GM03348 (cell line): ENCODE data around the gene FES.
"Not testable (repeated sequence)": the region's sequence is repeated elsewhere in the genome, so short reads cannot be mapped to it uniquely, and the experiment has no call there.

Source experiments
- DNase-seq: peaks from one replicate; pipeline ENCODE4 v3.0.0; 2012; ENCODE audit warnings: low spot score

FES gene

GRCh38 chr15:90883976-90884718 is at the start of gene FES:
Gene FES, plus strand, starts transcription at chr15:90884504. Its CDS starts 542 bp downstream, at chr15:90885046.
- DNase-seq = peak; percentile 72

- DNase-seq = no peak
These were observed 49.7 kb upstream of the FES start for GRCh38 chr15:90834626-90835025.

- peak; percentile 69 for DNase-seq
These were observed 47.9 kb upstream of the FES start for GRCh38 chr15:90836296-90836871.

GRCh38 chr15:90837094-90837493 is 47.2 kb upstream of the FES start:
- no peak for DNase-seq

GRCh38 chr15:90838139-90838538 is 46.2 kb upstream of the FES start:
- DNase-seq = no peak

GRCh38 chr15:90838544-90838943 is 45.8 kb upstream of the FES start:
- no peak for DNase-seq

GRCh38 chr15:90839187-90840071 is 44.9 kb upstream of the FES start:
- DNase-seq = no peak

DNA sequence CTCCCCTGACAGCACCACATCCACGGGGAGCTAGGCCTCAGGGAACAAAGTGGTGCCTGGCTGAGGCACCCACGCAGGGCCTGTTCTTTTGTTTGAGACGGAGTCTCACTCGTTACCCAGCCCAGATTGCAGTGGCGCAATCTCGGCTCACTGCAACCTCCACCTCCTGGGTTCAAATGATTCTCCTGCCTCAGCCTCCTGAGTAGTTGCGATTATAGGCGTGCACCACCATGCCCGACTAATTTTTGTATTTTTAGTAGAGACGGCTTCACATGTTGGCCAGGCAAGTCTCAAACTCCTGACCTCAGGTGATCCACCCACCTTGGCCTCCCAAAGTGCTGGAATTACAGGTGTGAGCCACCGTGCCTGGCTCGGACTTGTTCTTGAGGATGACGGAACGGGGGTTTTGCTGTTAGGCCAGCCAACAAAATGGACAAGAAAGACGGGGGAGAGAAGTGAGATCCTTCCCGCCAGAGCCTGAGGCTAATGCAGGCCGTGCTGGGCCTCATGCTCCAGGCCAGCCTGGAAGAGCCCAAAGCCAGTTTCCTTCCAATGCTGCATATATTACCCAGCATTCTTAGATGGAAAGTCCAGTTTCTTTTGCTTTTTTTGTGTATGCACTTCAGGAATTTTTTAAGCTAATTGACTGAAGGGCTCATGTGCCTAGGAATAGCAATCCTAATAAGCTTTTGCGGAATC is 44.0 kb upstream of the FES start:
- DNase-seq = no peak

GRCh38 chr15:90840954-90841353 is 43.4 kb upstream of the FES start:
- no peak for DNase-seq

DNA sequence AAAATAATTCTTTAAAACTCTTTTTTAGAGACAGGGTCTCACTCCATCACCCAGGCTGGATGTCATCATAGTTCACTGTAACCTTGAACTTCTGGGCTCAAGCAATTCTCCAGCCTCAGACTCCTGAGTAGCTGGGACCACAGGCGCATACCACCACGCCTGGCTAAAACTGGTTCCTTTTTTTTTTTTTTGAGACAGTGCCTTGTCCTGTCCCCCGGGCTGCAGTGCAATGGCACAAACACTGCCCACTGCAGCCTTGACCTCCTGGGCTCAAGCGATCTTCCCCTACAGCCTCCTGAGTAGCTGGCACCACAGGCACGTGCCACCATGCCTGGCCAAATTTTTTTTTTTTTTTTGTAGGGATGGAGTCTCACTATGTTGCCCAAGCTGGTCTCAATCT is 39.6 kb upstream of the FES start:
- DNase-seq = no peak

- DNase-seq = peak; percentile 83
These were observed 38.9 kb upstream of the FES start for GRCh38 chr15:90845201-90845949.

- not testable (repeated sequence) for DNase-seq
These were observed 34.9 kb upstream of the FES start for GRCh38 chr15:90849424-90849823.

- no peak for DNase-seq
These were observed 33.2 kb upstream of the FES start for GRCh38 chr15:90851114-90851513.

- DNase-seq = no peak
These were observed 32.4 kb upstream of the FES start for GRCh38 chr15:90851940-90852339.

GRCh38 chr15:90855139-90855538 is 29.2 kb upstream of the FES start:
- DNase-seq = no peak

DNA sequence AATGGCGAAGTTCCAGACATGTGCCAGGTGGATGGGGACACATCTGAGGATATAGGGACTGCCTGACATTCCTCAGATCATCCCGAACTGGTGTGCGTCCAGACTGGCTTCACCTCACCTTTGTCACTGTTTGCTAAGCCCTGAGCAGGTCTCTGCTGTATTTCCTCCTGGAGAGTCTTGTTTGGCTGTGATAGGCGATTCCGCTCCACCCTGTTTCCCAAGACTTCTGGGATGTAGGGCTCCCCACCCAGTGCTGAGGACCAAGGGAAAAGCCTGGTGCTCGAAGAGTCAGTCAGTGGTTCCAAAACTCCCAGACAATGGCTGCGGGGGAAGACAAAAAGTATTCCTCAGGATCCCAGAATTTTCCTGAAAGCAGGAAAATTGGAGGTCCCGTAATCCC is 27.0 kb upstream of the FES start:
- no peak for DNase-seq

- DNase-seq = no peak
These were observed 26.3 kb upstream of the FES start for GRCh38 chr15:90857883-90858443.

- DNase-seq = no peak
These were observed 24.8 kb upstream of the FES start for GRCh38 chr15:90859234-90860131.

DNA sequence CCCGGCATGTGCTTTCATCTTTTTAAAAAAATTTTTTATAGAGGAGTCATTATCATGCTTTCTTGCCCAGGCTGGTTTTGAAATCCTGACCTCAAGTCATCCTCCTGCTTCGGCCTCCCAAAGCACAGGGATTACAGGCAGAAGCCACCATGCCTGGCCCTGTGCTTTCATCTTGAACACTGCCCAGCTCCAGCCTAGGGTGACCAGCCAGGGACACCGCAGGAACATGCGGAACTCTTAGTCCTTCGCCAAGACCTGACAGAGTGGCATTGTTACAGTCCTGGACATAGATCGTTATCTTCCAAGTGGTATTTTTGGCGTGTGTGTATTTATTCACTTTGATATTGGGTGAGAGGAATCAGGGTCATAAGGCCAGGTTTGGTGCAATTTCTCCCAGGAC is 23.9 kb upstream of the FES start:
- DNase-seq = no peak
